Smooth muscle cell (in vitro differentiated cells): ENCODE results near the gene CCDC6. TPM values are rescaled to one million over a fixed set of nuclear protein-coding genes. Genes with fewer than 3 reads are reported as not detected.

ENCODE experiments used
- DNase-seq: peaks from one replicate; lab custom pipeline; 2025; ENCODE audit not compliant: unreplicated experiment; lab: John Stamatoyannopoulos, UW
- H2AFZ ChIP-seq: fragments of 200-600 bp; sonication (generic); 2 replicates; pipeline ENCODE4 v1.6.0; 2016; ENCODE audit warnings: antibody characterized with exemption, low read depth, mild to moderate bottlenecking
- H3F3A ChIP-seq: fragments of 200-600 bp; sonication (generic); 2 replicates; pipeline ENCODE4 v1.6.0; 2017; ENCODE audit warnings: antibody characterized with exemption, low read depth
- H3K27ac ChIP-seq: fragments of 200-600 bp; sonication (generic); 2 replicates; pipeline ENCODE4 v1.5.1; 2016; ENCODE audit warnings: low read depth, mild to moderate bottlenecking
- H3K27me3 ChIP-seq: fragments of 200-600 bp; sonication (generic); 2 replicates; pipeline ENCODE4 v1.6.1; 2016; ENCODE audit warnings: low read depth, mild to moderate bottlenecking
- H3K36me3 ChIP-seq: fragments of 200-600 bp; sonication (generic); 2 replicates; pipeline ENCODE4 v1.5.1; 2016; ENCODE audit warnings: low read depth
- H3K4me1 ChIP-seq: fragments of 200-600 bp; sonication (generic); 2 replicates; pipeline ENCODE4 v1.5.1; 2016; ENCODE audit warnings: low read depth
- H3K4me2 ChIP-seq: fragments of 200-600 bp; sonication (generic); 2 replicates; pipeline ENCODE4 v1.6.0; 2016; ENCODE audit warnings: mild to moderate bottlenecking
- H3K4me3 ChIP-seq: fragments of 200-600 bp; sonication (generic); 2 replicates; pipeline ENCODE4 v1.5.1; 2016; ENCODE audit warnings: mild to moderate bottlenecking
- H3K79me2 ChIP-seq: fragments of 200-600 bp; sonication (generic); 2 replicates; pipeline ENCODE4 v1.6.0; 2016; ENCODE audit warnings: low read depth, mild to moderate bottlenecking
- H3K9ac ChIP-seq: fragments of 200-600 bp; sonication (generic); 2 replicates; pipeline ENCODE4 v1.6.0; 2016; ENCODE audit warnings: low read depth
- H3K9me3 ChIP-seq: fragments of 200-600 bp; sonication (generic); replicated peaks from 2 replicates; pipeline ENCODE4 v1.5.1; 2016; ENCODE audit warnings: low read depth
- H4K20me1 ChIP-seq: fragments of 200-600 bp; sonication (generic); 2 replicates; pipeline ENCODE4 v1.6.0; 2016; ENCODE audit warnings: low read depth
- CTCF ChIP-seq: fragments of 200-600 bp; sonication (generic); IDR thresholded peaks from 2 replicates; pipeline ENCODE4 v1.5.1; 2017; ENCODE audit warnings: borderline replicate concordance, mild to moderate bottlenecking, antibody characterized with exemption; ENCODE audit not compliant: insufficient read depth, poor library complexity, severe bottlenecking
- WGBS: methylation state at CpG from one replicate; pipeline ENCODE4 v1.1.7; 2016; ENCODE audit warnings: low lambda C conversion rate; 5-methylcytosine and 5-hydroxymethylcytosine counted together
- polyA plus RNA-seq: library from polyadenylated mRNA; unstranded; fragments of >200 nt; fragmentation: Nextera tagmentation; extraction: Ambion mirVana; gene quantifications from 2 replicates; pipeline ENCODE4 v1.2.1, GENCODE V29; 2016
- total RNA-seq: library from RNA; depleted of rRNA; stranded (reverse); fragments of >200 nt; gene quantifications from 2 replicates; pipeline ENCODE4 v1.2.3, GENCODE V29; 2014

The CCDC6 gene
- total and polyA plus RNA-seq, 2 experiments from 2014 or later = 15.3 to 36.8 TPM

DNA sequence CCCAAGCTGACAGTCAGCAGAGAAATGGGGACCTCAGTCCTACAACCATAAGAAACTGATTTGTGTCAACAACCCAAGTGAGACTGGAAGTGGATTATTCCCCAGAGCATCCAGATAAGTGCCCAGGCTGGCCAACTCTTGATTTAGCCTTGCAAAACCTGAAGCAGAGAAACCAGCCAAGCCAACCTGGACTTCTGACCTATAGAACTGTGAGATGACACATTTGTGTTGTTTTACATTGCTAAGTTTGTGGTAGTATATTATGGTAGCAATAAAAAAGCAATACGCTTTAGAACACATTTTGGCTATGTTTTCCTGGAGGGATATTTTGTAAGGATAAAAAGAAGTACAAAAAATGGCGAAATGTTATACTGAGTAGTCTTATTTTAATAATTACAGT, 19.7 kb upstream of the CCDC6 start:
- H3K36me3 ChIP-seq = no peaks in the 10 kb centered on the region
- H3K4me2 ChIP-seq = no peak overlapping the region
- H3K4me1 ChIP-seq = no peaks in the 10 kb centered on the region
- 90% methylated on average over 2 of the region's 2 CpGs for WGBS
- H3K27me3 ChIP-seq = no peaks in the 10 kb centered on the region
- no peak overlapping the region for H2AFZ ChIP-seq
- H3F3A ChIP-seq = no peaks in the 10 kb centered on the region
- no peak for TF ChIP-seq CTCF
- H3K27ac ChIP-seq = no peak overlapping the region
- no peak overlapping the region for H3K9ac ChIP-seq
- H3K4me3 ChIP-seq = no peak overlapping the region
- DNase-seq = no peak
- no peaks in the 10 kb centered on the region for H4K20me1 ChIP-seq
- no peaks in the 10 kb centered on the region for H3K79me2 ChIP-seq
- no peaks in the 10 kb centered on the region for H3K9me3 ChIP-seq

DNA sequence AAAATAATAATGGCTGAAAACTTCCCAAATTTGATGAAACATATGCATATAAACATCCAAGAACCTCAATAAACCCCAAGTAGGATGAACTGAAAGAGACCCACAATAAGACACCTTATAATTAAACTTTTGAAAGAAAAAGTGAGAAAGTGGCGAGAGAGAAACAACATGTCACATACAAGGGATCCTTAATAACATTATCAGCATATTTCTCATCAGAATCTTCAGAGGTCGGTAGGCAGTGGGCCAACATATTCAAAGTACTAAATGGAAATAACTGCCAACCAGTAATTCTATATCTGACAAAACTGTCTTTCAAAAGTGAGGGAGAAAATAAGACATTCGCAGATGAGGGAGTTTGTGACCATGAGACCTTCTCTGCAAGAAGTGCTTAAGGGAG, 16.6 kb upstream of the CCDC6 start:
- 65% methylated on average over 3 of the region's 3 CpGs for WGBS
- no peak overlapping the region for H3K4me3 ChIP-seq
- no peak for TF ChIP-seq CTCF

GRCh38 chr10:59917922-59918321, 11.6 kb upstream of the CCDC6 start:
- Histone ChIP-seq H4K20me1 (no peaks in the 10 kb centered on the region), H3F3A (no peaks in the 10 kb centered on the region), H3K9me3 (peaks cover 7% of the 10 kb centered on the region), H3K4me2 (no peak overlapping the region), H3K27me3 (no peaks in the 10 kb centered on the region), H2AFZ (no peak overlapping the region), H3K9ac (no peak overlapping the region), H3K79me2 (no peaks in the 10 kb centered on the region), H3K4me3 (no peak overlapping the region), H3K27ac (no peak overlapping the region), H3K4me1 (no peaks in the 10 kb centered on the region), H3K36me3 (no peaks in the 10 kb centered on the region)
- no peak for TF ChIP-seq CTCF
- DNase-seq = no peak
- 100% methylated on average over 1 of the region's 1 CpG for WGBS

More for the DNA sequence above, 16.6 kb upstream of the CCDC6 start:
- Histone ChIP-seq H3F3A (no peaks in the 10 kb centered on the region), H3K9ac (no peak overlapping the region), H3K4me2 (no peak overlapping the region), H3K27me3 (no peaks in the 10 kb centered on the region), H3K27ac (no peak overlapping the region), H3K79me2 (no peaks in the 10 kb centered on the region), H4K20me1 (no peaks in the 10 kb centered on the region), H3K36me3 (no peaks in the 10 kb centered on the region), H3K4me1 (no peaks in the 10 kb centered on the region), H3K9me3 (no peaks in the 10 kb centered on the region), H2AFZ (no peak overlapping the region)
- no peak for DNase-seq

- Histone ChIP-seq H3K36me3 (no peaks in the 10 kb centered on the region), H4K20me1 (no peaks in the 10 kb centered on the region), H3K4me2 (no peak overlapping the region), H3F3A (no peaks in the 10 kb centered on the region), H3K9ac (no peak overlapping the region), H2AFZ (no peak overlapping the region), H3K4me3 (no peak overlapping the region), H3K79me2 (no peaks in the 10 kb centered on the region), H3K9me3 (peaks cover 7% of the 10 kb centered on the region), H3K4me1 (peaks cover 5% of the 10 kb centered on the region), H3K27me3 (no peaks in the 10 kb centered on the region), H3K27ac (no peak overlapping the region)
- no peak for DNase-seq
- TF ChIP-seq CTCF = no peak
Observed at GRCh38 chr10:59913547-59914237, 7.3 kb upstream of the CCDC6 start.
